ENCODE data around the gene UGDH.

Gene UGDH

DNA sequence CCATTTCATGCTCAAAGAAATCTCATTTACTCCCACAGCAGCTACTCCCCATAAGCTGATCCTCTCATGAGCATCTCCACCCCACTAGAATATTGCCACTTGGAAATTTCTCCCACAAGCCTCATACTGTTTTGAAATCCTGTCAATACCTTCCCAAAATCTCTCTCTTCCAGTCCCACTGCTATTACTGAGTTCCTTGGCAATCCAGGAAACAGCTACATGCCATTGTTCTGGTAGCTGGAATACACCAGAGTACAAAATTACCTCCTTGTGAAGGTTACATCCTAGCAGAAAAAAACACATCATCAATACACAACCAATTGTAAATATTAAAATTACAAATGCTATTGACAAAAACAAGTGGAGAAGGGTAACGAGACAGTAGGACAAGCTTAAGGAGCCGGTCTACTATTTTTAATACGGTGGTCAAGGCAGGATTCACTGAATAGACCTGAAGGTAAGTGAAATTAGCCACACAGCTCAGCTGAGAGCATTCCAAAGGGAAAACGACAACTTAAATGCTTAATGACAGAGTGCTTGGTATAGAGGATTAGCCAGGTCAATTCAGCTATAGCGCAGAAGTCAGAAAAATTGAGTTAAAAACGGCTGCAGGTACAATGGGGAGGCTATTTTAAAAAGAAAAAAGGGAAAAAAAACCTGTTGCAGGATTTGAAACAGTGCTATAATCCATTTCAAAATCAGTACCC lies 74.9 kb downstream of the UGDH start:
- DNase-seq = no peak

DNA sequence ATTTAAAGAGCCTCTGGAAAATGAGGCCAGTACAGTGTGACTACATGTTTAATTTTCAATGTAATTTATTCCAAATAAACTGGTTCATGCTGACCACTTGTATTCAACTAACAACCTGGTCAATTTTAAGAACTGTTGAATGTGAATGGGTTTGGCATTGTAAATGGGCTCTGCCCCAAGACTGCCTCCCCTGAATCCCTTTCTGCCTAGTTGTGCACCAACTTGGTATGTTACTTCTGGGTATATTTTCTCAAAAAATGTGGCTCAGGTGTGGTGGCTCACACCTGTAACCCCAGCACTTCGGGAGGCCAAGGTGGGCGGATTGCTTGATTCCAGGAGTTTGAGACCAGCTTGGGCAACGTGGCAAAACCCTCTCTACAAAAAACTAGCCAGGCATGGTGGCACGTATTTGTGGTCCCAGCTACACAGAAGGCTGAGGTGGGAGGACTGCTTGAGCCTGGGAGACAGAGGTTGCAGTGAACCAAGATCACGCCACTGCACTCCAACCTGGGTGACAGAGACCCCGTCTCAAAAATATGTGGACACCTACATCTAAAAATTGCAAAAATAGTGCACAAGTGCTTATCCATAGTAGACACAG lies 75.7 kb downstream of the UGDH start:
- DNase-seq = no peak

DNA sequence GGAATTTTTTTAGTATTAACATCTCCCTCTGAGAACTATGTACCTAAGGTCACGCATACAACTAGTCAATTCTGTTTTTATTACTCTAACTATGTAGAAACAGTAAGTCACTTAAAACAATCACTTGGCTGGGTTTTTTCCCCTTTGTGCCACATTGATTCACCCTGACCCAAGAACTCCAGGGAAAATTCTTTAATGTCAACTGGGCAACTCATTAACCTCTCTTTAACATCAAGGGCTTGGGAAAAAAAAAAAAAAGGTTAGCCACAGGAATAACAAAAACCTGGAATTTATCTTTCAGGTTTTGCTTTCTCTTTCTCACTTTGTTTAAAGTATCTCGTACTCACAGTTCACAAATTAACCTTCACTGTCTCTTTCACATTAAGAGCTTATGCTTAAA lies 76.6 kb downstream of the UGDH start:
- DNase-seq = no peak
